Caco-2 (cell line): Measurements from ENCODE around the gene ZNRF1. TPM values are rescaled to one million over a fixed set of nuclear protein-coding genes. Genes with fewer than 3 reads are reported as not detected.

Experiments
- BruUV-seq: library from RNA; stranded (reverse); fragments of 400-500 nt; replicated peaks from 2 replicates; lab custom pipeline; 2021; lab: Mats Ljungman, UMichigan
- CTCF ChIA-PET: fragments of 300-600 bp; sonication (Branson Sonifier 250); formaldehyde crosslinking; loops from one replicate; lab custom pipeline; 2022; ENCODE audit warnings: antibody characterized with exemption; lab: Charles Lee
- POLR2A ChIA-PET: fragments of 300-600 bp; sonication (Branson Sonifier 250); formaldehyde crosslinking; loops from one replicate; lab custom pipeline; 2022; ENCODE audit warnings: antibody characterized with exemption; lab: Charles Lee
- DNase-seq, 2 experiments: peaks; one replicate each; pipeline versions ENCODE4 v3.0.0 to v3.0.0-alpha.2; 2020 to 2022
- H3K27me3 ChIP-seq: replicated peaks from 2 replicates; pipeline ENCODE4 v1.6.0; 2011; ENCODE audit warnings: low read length; ENCODE audit not compliant: control insufficient read depth, insufficient read depth
- H3K36me3 ChIP-seq: 2 replicates; pipeline ENCODE4 v1.5.1; 2011; ENCODE audit warnings: low read length; ENCODE audit not compliant: control insufficient read depth, insufficient read depth
- H3K4me1 ChIP-seq: fragments of 250-450 bp; sonication (Bioruptor Pico); 2 replicates; pipeline ENCODE4 v1.5.1; 2020; ENCODE audit warnings: mild to moderate bottlenecking
- H3K4me3 ChIP-seq: 2 replicates; pipeline ENCODE4 v1.5.1; 2011; ENCODE audit warnings: low read depth, mild to moderate bottlenecking, control low read depth, low read length
- H3K9me3 ChIP-seq: fragments of 250-450 bp; sonication (Bioruptor Pico); 2 replicates; pipeline ENCODE4 v1.5.1; 2020; ENCODE audit warnings: mild to moderate bottlenecking, moderate library complexity
- H3K27ac Mint-ChIP-seq: one replicate; pipeline ENCODE4 v1.8.0; 2022; ENCODE audit warnings: mixed read lengths; ENCODE audit not compliant: unreplicated experiment
- H3K27me3 Mint-ChIP-seq: one replicate; pipeline ENCODE4 v1.8.0; 2022; ENCODE audit warnings: mixed read lengths; ENCODE audit not compliant: insufficient read depth, unreplicated experiment
- H3K36me3 Mint-ChIP-seq: one replicate; pipeline ENCODE4 v1.8.0; 2022; ENCODE audit warnings: mild to moderate bottlenecking, mixed read lengths; ENCODE audit not compliant: insufficient read depth, unreplicated experiment
- H3K4me1 Mint-ChIP-seq: one replicate; pipeline ENCODE4 v1.8.0; 2022; ENCODE audit warnings: low read depth, mixed read lengths; ENCODE audit not compliant: unreplicated experiment
- H3K4me3 Mint-ChIP-seq: one replicate; pipeline ENCODE4 v1.8.0; 2022; ENCODE audit warnings: mild to moderate bottlenecking, moderate library complexity, mixed read lengths; ENCODE audit not compliant: unreplicated experiment
- H3K9me3 Mint-ChIP-seq: one replicate; pipeline ENCODE4 v1.8.0; 2022; ENCODE audit warnings: mixed read lengths; ENCODE audit not compliant: unreplicated experiment
- intact Hi-C: fragments of 100-400 bp; cut with micrococcal nuclease; formaldehyde crosslinking; loops from one replicate; pipeline ENCODE4 v1.10.0; 2022; ENCODE audit not compliant: unreplicated experiment
- total RNA-seq: library from RNA; stranded (reverse); gene quantifications from 2 replicates; pipeline ENCODE4 v1.2.3, GENCODE V29; 2022
- TF ChIP-seq, protein P1 (sequence below), 2 experiments: fragments of 200-600 bp in 1 of 2; IDR thresholded peaks; 1 replicate in 1 of 2; 2 replicates in 1 of 2; pipeline versions ENCODE4 v1.5.1 to v1.8.0; 2011 to 2022; ENCODE audit warnings: antibody characterized with exemption in 1 of 2, control low read depth in 1 of 2, inconsistent platforms in 1 of 2, low read depth in 1 of 2, low read length in 1 of 2, mild to moderate bottlenecking in 1 of 2, moderate library complexity in 1 of 2; ENCODE audit not compliant: insufficient read depth in 1 of 2, severe bottlenecking in 1 of 2, unreplicated experiment in 1 of 2

Gene ZNRF1
- total RNA-seq, 1 experiment from 2014 or later: 68.6 TPM

DNA sequence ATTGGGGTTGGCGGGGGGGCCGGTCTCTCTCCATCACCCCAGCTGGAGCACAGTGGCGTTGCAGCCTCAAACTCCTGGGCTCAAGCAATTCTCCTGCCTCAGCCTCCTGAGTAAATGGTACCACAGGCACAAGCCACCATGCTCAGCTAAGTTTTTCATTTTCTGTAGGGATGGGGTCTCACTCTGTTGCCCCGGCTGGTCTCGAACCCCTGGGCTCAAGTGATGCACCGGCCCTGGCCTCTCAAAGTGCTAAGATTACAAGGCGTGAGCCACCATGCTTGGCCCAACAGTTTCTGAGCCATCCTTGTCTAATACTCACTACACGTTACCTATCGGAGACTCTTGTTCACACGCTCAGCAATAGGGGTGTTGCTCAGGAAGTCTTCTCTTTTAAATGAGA lies 25.5 kb upstream of the ZNRF1 start:
- POLR2A ChIA-PET: interaction anchor here (0.5 kb wide), 1 partner anchor 70 kb away, joined by 3 read pairs; no protein-coding TSS in a partner anchor
- intact Hi-C loops: no loop called here
- no peaks in the 10 kb centered on the region for H3K4me1 ChIP-seq

DNA sequence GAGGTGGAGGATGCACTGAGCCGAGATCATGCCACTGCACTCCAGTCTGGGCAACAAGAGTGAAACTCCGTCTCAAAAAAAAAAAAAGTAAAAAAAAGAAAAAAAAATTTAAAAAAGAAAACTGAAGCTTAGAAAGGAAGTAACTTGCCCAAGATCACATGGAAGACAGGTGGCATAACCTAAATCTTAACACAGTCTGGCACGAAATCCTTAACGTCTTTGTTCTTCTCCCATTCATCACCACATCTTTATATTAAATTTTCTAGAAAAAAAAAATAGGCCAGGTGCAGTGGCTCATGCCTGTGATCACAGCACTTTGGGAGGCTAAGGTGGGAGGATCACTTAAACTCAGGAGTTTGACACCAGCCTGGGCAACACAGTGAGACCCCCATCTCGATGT lies 23.2 kb upstream of the ZNRF1 start:
- ChIA-PET POLR2A (no interaction called here), CTCF (interaction anchor here (0.7 kb wide), 1 partner anchor 10 kb away, joined by 3 read pairs; no protein-coding TSS in a partner anchor)
- BruUV-seq: no TSS peak
- DNase-seq: no peak
- H3K27me3 Mint-ChIP-seq: no peaks in the 10 kb centered on the region
- Histone ChIP-seq H3K9me3 (no peaks in the 10 kb centered on the region), H3K4me3 (no peak overlapping the region), H3K4me1 (no peaks in the 10 kb centered on the region), H3K36me3 (no peaks in the 10 kb centered on the region; the same call in none of the 2 replicates), H3K27me3 (no peaks in the 10 kb centered on the region)
- no peaks in the 10 kb centered on the region for H3K4me1 Mint-ChIP-seq
- H3K4me3 Mint-ChIP-seq: no peak overlapping the region
- TF ChIP-seq, protein P1, sequence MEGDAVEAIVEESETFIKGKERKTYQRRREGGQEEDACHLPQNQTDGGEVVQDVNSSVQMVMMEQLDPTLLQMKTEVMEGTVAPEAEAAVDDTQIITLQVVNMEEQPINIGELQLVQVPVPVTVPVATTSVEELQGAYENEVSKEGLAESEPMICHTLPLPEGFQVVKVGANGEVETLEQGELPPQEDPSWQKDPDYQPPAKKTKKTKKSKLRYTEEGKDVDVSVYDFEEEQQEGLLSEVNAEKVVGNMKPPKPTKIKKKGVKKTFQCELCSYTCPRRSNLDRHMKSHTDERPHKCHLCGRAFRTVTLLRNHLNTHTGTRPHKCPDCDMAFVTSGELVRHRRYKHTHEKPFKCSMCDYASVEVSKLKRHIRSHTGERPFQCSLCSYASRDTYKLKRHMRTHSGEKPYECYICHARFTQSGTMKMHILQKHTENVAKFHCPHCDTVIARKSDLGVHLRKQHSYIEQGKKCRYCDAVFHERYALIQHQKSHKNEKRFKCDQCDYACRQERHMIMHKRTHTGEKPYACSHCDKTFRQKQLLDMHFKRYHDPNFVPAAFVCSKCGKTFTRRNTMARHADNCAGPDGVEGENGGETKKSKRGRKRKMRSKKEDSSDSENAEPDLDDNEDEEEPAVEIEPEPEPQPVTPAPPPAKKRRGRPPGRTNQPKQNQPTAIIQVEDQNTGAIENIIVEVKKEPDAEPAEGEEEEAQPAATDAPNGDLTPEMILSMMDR (IDR thresholded peaks at IDR 0.05; ENCODE audit: insufficient read depth in 1 of 2, low read depth in 1 of 2, low read length in 1 of 2, severe bottlenecking in 1 of 2, unreplicated experiment in 1 of 2): no peak
- intact Hi-C loops: no loop called here
- H3K36me3 Mint-ChIP-seq: peaks cover 45% of the 10 kb centered on the region
- H3K9me3 Mint-ChIP-seq: no peaks in the 10 kb centered on the region
- no peak overlapping the region for H3K27ac Mint-ChIP-seq

More for the DNA sequence above, 25.5 kb upstream of the ZNRF1 start:
- Mint-ChIP-seq H3K36me3 (peaks cover 38% of the 10 kb centered on the region), H3K4me1 (no peaks in the 10 kb centered on the region), H3K4me3 (no peak overlapping the region), H3K27me3 (no peaks in the 10 kb centered on the region), H3K9me3 (no peaks in the 10 kb centered on the region), H3K27ac (no peak overlapping the region)
- BruUV-seq: no TSS peak
- H3K36me3 ChIP-seq: no peaks in the 10 kb centered on the region; the same call in none of the 2 replicates
- no peak overlapping the region for H3K4me3 ChIP-seq
- H3K27me3 ChIP-seq: no peaks in the 10 kb centered on the region
- no peak for DNase-seq
- H3K9me3 ChIP-seq: no peaks in the 10 kb centered on the region
- TF ChIP-seq, protein P1 (IDR thresholded peaks at IDR 0.05; ENCODE audit: insufficient read depth in 1 of 2, low read depth in 1 of 2, low read length in 1 of 2, severe bottlenecking in 1 of 2, unreplicated experiment in 1 of 2): no peak
- CTCF ChIA-PET: no interaction called here

DNA sequence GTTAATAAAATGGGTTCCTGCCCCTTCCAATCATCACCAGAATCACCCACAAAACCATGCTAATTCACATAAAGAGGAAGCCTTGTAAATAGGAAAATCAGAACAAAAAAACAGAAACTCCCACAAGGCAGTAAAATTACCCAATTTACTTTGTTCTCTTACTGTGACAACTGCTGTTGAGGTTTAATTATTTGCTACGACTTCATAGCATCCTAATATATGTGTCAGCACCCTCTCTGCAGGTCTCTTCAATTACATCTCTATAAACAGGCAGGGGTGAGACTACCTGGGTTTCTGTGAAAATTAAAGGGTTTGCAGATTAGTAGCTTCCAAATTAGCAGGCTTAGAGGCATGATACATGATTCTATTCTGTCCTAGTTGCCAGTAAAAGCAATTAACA lies 16.6 kb upstream of the ZNRF1 start:
- H3K9me3 Mint-ChIP-seq: no peaks in the 10 kb centered on the region
- ChIA-PET CTCF (interaction anchor here (0.5 to 1.2 kb wide), 2 partner anchors 33 to 129 kb away, joined by 3 to 6 read pairs; no protein-coding TSS in a partner anchor), POLR2A (no interaction called here)
- intact Hi-C loops: no loop called here
- peaks cover 1% of the 10 kb centered on the region for H3K36me3 ChIP-seq
- no peak overlapping the region for H3K4me3 ChIP-seq
- no peaks in the 10 kb centered on the region for H3K27me3 ChIP-seq
- no TSS peak for BruUV-seq
- no peak for DNase-seq
- TF ChIP-seq, protein P1 (IDR thresholded peaks at IDR 0.05; ENCODE audit: insufficient read depth in 1 of 2, low read depth in 1 of 2, low read length in 1 of 2, severe bottlenecking in 1 of 2, unreplicated experiment in 1 of 2): no peak
- H3K4me3 Mint-ChIP-seq: no peak overlapping the region
- no peaks in the 10 kb centered on the region for H3K27me3 Mint-ChIP-seq
- peaks cover 43% of the 10 kb centered on the region for H3K36me3 Mint-ChIP-seq
- H3K4me1 ChIP-seq: peaks cover 19% of the 10 kb centered on the region
- no peaks in the 10 kb centered on the region for H3K4me1 Mint-ChIP-seq
- no peak overlapping the region for H3K27ac Mint-ChIP-seq
- H3K9me3 ChIP-seq: no peaks in the 10 kb centered on the region
